ENCODE results near the gene METTL13.

DNA sequence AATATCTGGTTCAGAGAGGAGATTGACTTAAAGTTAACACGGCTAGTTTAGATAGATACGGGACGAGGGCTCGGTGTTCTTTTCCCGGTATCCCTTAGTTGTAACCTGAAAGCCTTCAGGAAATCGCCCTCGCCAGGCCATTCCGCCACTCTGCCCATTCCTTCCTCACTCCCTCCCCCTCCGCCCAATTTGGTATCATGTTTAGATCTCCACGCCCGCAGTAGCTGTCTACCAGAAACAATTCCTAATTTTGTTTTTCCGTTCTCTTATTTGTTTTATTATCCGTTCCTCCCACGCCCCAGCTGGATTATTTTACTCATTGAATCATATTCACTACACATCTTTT is 38.9 kb upstream of the METTL13 start:
- peak; percentile 90 for TF ChIP-seq GATA2 (IDR thresholded peaks at IDR 0.05; ENCODE audit: low read depth, low read length)
- TF ChIP-seq GATA3 (IDR thresholded peaks at IDR 0.05; ENCODE audit: low read depth, low read length): peak; percentile 72

Data from SH-SY5Y (cell line).